Stimulated activated CD8-positive, alpha-beta memory T cell treated with anti-CD3 and anti-CD28 coated beads, Interleukin-2, amount 100 ng/mL, for 48 hours (primary cell): ENCODE measurements around the gene AQP5.

Experiments used
- DNase-seq, 2 donors: peaks; one replicate each; pipeline ENCODE4 v3.0.0-alpha.2; 2020; ENCODE audit warnings: low read depth in 2 of 2

AQP5 gene

GRCh38 chr12:49961111-49961922, at the start of gene AQP5:
AQP5 (plus strand) TSS chr12:49961872; CDS start chr12:49962018, 146 bp downstream.
- no peak for DNase-seq

GRCh38 chr12:49912345-49913255, 49.1 kb upstream of the AQP5 start:
- DNase-seq: no peak

GRCh38 chr12:49916129-49916919, 45.3 kb upstream of the AQP5 start:
- no peak for DNase-seq

GRCh38 chr12:49917166-49917787, 44.4 kb upstream of the AQP5 start:
- no peak for DNase-seq

- DNase-seq: no peak
These were observed 43.9 kb upstream of the AQP5 start for GRCh38 chr12:49917788-49918173.

GRCh38 chr12:49920241-49920914, 41.3 kb upstream of the AQP5 start:
- DNase-seq: no peak

- no peak for DNase-seq
These were observed 40.8 kb upstream of the AQP5 start for GRCh38 chr12:49920915-49921286.

GRCh38 chr12:49921299-49921698, 40.4 kb upstream of the AQP5 start:
- no peak for DNase-seq

GRCh38 chr12:49921936-49922335, 39.7 kb upstream of the AQP5 start:
- DNase-seq: no peak

- DNase-seq: no peak
These were observed 39.2 kb upstream of the AQP5 start for GRCh38 chr12:49922349-49923034.

- DNase-seq: no peak
These were observed 38.5 kb upstream of the AQP5 start for GRCh38 chr12:49923035-49923644.

- DNase-seq: no peak
These were observed 37.7 kb upstream of the AQP5 start for GRCh38 chr12:49923880-49924556.

GRCh38 chr12:49924628-49925246, 36.9 kb upstream of the AQP5 start:
- no peak for DNase-seq

GRCh38 chr12:49925433-49926204, 36.1 kb upstream of the AQP5 start:
- no peak for DNase-seq

- no peak for DNase-seq
These were observed 33.2 kb upstream of the AQP5 start for GRCh38 chr12:49928471-49928870.

GRCh38 chr12:49929581-49929980, 32.1 kb upstream of the AQP5 start:
- no peak for DNase-seq

- DNase-seq: no peak
These were observed 31.0 kb upstream of the AQP5 start for GRCh38 chr12:49930515-49931288.
